Putamen (tissue), 1 donor: Measurements from ENCODE around the gene RHBDL1.

Source experiments
- DNase-seq: peaks from one replicate; pipeline ENCODE4 v3.0.0-alpha.2; 2016; ENCODE audit warnings: low spot score

Gene RHBDL1

GRCh38 chr16:674214-674881, 1.1 kb upstream of the RHBDL1 start:
- no peak for DNase-seq

- no peak for DNase-seq
Measured at GRCh38 chr16:675884-676564, 553 bp downstream of the RHBDL1 start.

GRCh38 chr16:676565-676902, 1.1 kb downstream of the RHBDL1 start:
- no peak for DNase-seq

GRCh38 chr16:676913-677312, 1.4 kb downstream of the RHBDL1 start:
- DNase-seq, result no peak

- DNase-seq, result no peak
Measured at GRCh38 chr16:677316-678190, 2.1 kb downstream of the RHBDL1 start.

GRCh38 chr16:678209-678857, 2.9 kb downstream of the RHBDL1 start:
- DNase-seq, result no peak

GRCh38 chr16:678858-679813, 3.7 kb downstream of the RHBDL1 start:
- DNase-seq, result peak; percentile 58

- DNase-seq, result peak; percentile 87
Measured at GRCh38 chr16:679814-680624, 4.5 kb downstream of the RHBDL1 start, which contains the start of gene STUB1. TSS of gene STUB1 (plus strand) at chr16:680410. CDS start at chr16:680526, 116 bp downstream.

GRCh38 chr16:680625-680945, 5.1 kb downstream of the RHBDL1 start:
- DNase-seq, result no peak

GRCh38 chr16:680967-681745, 5.7 kb downstream of the RHBDL1 start:
- DNase-seq, result no peak

- no peak for DNase-seq
Measured at GRCh38 chr16:681746-682427, 6.4 kb downstream of the RHBDL1 start.

- DNase-seq, result no peak
Measured at GRCh38 chr16:682493-683395, 7.3 kb downstream of the RHBDL1 start.

GRCh38 chr16:683396-684070, 8.1 kb downstream of the RHBDL1 start:
- DNase-seq, result no peak

- peak; percentile 95 for DNase-seq
Measured at GRCh38 chr16:684071-684794, 8.8 kb downstream of the RHBDL1 start, which contains the start of gene JMJD8. TSS of gene JMJD8 (minus strand) at chr16:684334. CDS start at chr16:684319, 15 bp downstream.

- no peak for DNase-seq
Measured at GRCh38 chr16:684961-685696, 9.7 kb downstream of the RHBDL1 start.

GRCh38 chr16:685967-686366, 10.5 kb downstream of the RHBDL1 start:
- DNase-seq, result no peak
